ENCODE measurements around the gene ONECUT1.

DNA sequence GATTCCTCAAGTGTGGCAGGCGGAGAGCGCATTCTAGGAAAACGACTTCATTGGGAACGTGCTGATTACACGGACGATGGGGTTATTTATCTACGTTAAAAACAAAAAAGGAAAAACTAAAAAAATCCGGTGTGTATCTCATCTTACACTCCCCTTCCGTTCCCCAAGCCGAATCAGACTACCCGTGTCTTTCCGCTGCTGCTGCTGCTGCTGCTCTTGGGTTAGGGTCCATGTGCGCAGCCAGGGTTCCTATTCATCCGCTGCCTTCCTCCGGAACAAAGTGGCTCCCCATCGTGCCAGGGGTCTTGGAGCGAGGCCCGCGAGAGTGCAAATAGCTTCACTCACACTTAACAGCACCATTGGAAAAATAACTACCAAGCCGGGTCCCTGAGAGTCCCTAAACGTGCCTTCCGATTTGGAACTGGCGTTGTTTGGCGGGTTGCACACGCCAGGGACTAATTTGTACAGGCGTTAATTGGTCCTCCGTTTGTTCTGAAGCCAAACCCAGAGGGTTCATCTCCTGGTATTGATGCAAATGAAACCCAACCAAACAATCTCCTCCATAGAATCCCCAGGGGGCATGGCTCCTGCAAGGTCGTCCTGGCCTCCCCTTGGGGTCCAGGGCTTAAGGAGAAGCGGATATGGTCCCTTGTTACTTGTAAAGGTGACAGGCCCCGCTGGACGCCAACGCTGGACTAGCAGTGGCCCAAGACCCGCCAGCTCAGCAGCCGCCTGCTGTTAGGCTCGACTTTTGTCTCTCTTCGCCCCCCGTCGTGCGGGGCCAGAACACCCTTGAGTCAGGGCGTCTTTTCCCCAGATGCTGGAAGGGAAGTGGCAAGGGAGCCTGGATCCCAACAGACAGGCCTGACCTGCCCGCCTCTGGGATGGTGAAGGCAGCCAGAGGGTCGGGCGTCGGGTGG lies 11.0 kb upstream of the ONECUT1 start:
- TF ChIP-seq, protein P1, sequence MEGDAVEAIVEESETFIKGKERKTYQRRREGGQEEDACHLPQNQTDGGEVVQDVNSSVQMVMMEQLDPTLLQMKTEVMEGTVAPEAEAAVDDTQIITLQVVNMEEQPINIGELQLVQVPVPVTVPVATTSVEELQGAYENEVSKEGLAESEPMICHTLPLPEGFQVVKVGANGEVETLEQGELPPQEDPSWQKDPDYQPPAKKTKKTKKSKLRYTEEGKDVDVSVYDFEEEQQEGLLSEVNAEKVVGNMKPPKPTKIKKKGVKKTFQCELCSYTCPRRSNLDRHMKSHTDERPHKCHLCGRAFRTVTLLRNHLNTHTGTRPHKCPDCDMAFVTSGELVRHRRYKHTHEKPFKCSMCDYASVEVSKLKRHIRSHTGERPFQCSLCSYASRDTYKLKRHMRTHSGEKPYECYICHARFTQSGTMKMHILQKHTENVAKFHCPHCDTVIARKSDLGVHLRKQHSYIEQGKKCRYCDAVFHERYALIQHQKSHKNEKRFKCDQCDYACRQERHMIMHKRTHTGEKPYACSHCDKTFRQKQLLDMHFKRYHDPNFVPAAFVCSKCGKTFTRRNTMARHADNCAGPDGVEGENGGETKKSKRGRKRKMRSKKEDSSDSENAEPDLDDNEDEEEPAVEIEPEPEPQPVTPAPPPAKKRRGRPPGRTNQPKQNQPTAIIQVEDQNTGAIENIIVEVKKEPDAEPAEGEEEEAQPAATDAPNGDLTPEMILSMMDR (IDR thresholded peaks at IDR 0.05; ENCODE audit: control extremely low read depth in 1 of 3, insufficient read depth in 1 of 3, low read depth in 1 of 3, low read length in 3 of 3), result no peak
- TF ChIP-seq TAF1 (IDR thresholded peaks at IDR 0.05; ENCODE audit: low read depth, low read length), result no peak
